ENCODE measurements around the gene E2F2.

The E2F2 gene, protein sequence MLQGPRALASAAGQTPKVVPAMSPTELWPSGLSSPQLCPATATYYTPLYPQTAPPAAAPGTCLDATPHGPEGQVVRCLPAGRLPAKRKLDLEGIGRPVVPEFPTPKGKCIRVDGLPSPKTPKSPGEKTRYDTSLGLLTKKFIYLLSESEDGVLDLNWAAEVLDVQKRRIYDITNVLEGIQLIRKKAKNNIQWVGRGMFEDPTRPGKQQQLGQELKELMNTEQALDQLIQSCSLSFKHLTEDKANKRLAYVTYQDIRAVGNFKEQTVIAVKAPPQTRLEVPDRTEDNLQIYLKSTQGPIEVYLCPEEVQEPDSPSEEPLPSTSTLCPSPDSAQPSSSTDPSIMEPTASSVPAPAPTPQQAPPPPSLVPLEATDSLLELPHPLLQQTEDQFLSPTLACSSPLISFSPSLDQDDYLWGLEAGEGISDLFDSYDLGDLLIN

DNA sequence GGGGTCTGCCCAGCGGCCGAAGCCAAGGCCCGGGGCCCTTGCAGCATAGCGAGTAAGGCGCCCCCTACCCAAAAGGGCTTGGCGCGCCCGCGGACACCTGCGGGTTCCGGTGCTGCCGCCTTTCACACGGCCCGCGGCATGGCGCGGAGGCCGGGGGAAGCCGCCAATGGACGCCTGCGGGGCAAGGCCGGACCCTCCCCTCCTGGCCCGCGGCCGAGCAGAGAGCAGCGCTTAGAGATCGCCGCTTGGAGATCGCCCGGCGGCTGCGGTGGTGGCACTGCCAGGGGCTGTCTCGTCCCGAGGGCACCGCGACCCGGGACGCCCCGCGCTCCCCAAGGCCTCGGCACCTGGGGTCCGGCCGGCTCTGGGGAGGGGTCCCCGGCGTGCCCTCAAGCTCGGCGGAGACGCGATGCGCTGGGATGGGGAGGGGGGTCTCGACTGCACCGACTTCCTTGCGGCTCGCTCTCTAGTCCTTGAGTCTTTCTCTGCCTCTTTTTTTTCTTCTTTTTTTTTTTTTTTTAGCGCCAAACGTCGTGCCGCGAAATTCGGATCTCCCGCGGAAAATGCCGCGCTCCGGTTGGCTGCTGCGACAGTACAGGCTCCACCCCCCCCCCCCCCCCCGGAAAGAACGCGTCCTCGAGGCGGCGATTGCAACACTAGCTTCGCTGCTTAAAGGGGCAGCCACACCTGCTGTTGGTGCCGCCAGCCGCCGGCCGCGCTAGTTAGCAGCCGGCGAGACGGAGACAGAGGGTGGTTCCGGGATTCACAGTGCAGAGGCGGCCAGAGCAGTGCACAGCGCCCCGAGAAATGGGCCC is at the start of gene E2F2:
Gene E2F2 (minus strand): TSS at position 487 of the 815 bp plus-strand sequence. CDS start 440 bp downstream, at position 47.
- Mint-ChIP-seq H3K27me3 (ENCODE audit: low read depth) (peaks cover 9% of the 10 kb centered on the region), H3K4me1 (peaks cover 44% of the 10 kb centered on the region), H3K27ac (peak within 1 kb of the TSS; percentile 60 to 82 (median 64)), H3K36me3 (ENCODE audit: low read depth) (no peaks in the 10 kb centered on the region), H3K9me3 (no peaks in the 10 kb centered on the region), H3K4me3 (peak within 1 kb of the TSS; percentile 90 to 92 (median 91))
- TF ChIP-seq, protein P1, sequence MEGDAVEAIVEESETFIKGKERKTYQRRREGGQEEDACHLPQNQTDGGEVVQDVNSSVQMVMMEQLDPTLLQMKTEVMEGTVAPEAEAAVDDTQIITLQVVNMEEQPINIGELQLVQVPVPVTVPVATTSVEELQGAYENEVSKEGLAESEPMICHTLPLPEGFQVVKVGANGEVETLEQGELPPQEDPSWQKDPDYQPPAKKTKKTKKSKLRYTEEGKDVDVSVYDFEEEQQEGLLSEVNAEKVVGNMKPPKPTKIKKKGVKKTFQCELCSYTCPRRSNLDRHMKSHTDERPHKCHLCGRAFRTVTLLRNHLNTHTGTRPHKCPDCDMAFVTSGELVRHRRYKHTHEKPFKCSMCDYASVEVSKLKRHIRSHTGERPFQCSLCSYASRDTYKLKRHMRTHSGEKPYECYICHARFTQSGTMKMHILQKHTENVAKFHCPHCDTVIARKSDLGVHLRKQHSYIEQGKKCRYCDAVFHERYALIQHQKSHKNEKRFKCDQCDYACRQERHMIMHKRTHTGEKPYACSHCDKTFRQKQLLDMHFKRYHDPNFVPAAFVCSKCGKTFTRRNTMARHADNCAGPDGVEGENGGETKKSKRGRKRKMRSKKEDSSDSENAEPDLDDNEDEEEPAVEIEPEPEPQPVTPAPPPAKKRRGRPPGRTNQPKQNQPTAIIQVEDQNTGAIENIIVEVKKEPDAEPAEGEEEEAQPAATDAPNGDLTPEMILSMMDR (IDR thresholded peaks at IDR 0.05; ENCODE audit: unreplicated experiment in 3 of 3), result no peak

GRCh38 chr1:23578997-23579363 is 47.9 kb upstream of the E2F2 start:
- H3K4me3 Mint-ChIP-seq, result no peak overlapping the region

GRCh38 chr1:23578311-23578996 is 47.4 kb upstream of the E2F2 start:
- peaks cover 7% of the 10 kb centered on the region for H3K27me3 Mint-ChIP-seq (ENCODE audit: low read depth)
- TF ChIP-seq, protein P1 (IDR thresholded peaks at IDR 0.05; ENCODE audit: unreplicated experiment in 3 of 3), result no peak
- H3K4me3 Mint-ChIP-seq, result no peak overlapping the region
- peaks cover 52% of the 10 kb centered on the region for H3K4me1 Mint-ChIP-seq
- no peaks in the 10 kb centered on the region for H3K36me3 Mint-ChIP-seq (ENCODE audit: low read depth)
- H3K9me3 Mint-ChIP-seq, result no peaks in the 10 kb centered on the region
- H3K27ac Mint-ChIP-seq, result peak overlapping the region; percentile 62 to 98 (median 70)

More at GRCh38 chr1:23578997-23579363, 47.9 kb upstream of the E2F2 start:
- Mint-ChIP-seq H3K27ac (peak overlapping the region; percentile 62 to 98 (median 70)), H3K36me3 (ENCODE audit: low read depth) (no peaks in the 10 kb centered on the region), H3K4me1 (peaks cover 52% of the 10 kb centered on the region), H3K9me3 (no peaks in the 10 kb centered on the region), H3K27me3 (ENCODE audit: low read depth) (peaks cover 7% of the 10 kb centered on the region)
- TF ChIP-seq, protein P1 (IDR thresholded peaks at IDR 0.05; ENCODE audit: unreplicated experiment in 3 of 3), result no peak

- TF ChIP-seq, protein P1 (IDR thresholded peaks at IDR 0.05; ENCODE audit: unreplicated experiment in 3 of 3), result no peak
- Mint-ChIP-seq H3K4me3 (peak overlapping the region in 2 of 3 experiments; percentile 24 to 67), H3K4me1 (peaks cover 62% of the 10 kb centered on the region), H3K27ac (peak overlapping the region; percentile 62 to 98 (median 98)), H3K36me3 (ENCODE audit: low read depth) (no peaks in the 10 kb centered on the region), H3K27me3 (ENCODE audit: low read depth) (peaks cover 11% of the 10 kb centered on the region), H3K9me3 (no peaks in the 10 kb centered on the region)
These were observed 46.3 kb upstream of the E2F2 start for GRCh38 chr1:23577056-23578004.

Data from nephron (organoid).